Choroid plexus epithelial cell (primary cell): ENCODE data around the gene CFAP74.
"Not testable (repeated sequence)": the region's sequence is repeated elsewhere in the genome, so short reads cannot be mapped to it uniquely, and the experiment has no call there.

Experiments
- DNase-seq: peaks from one replicate; pipeline ENCODE4 v3.0.0-alpha.2; 2010; ENCODE audit warnings: low read depth
- H3K4me3 ChIP-seq: 2 replicates; pipeline ENCODE4 v1.5.1; 2011; ENCODE audit warnings: low read depth, mild to moderate bottlenecking, control low read depth, low read length, moderate library complexity
- TF ChIP-seq, protein P1 (sequence below): conservative IDR thresholded peaks from 2 replicates; pipeline ENCODE4 v1.5.1; 2011; ENCODE audit warnings: low read depth, mild to moderate bottlenecking, control low read depth, inconsistent platforms, low read length, moderate library complexity

The CFAP74 gene

DNA sequence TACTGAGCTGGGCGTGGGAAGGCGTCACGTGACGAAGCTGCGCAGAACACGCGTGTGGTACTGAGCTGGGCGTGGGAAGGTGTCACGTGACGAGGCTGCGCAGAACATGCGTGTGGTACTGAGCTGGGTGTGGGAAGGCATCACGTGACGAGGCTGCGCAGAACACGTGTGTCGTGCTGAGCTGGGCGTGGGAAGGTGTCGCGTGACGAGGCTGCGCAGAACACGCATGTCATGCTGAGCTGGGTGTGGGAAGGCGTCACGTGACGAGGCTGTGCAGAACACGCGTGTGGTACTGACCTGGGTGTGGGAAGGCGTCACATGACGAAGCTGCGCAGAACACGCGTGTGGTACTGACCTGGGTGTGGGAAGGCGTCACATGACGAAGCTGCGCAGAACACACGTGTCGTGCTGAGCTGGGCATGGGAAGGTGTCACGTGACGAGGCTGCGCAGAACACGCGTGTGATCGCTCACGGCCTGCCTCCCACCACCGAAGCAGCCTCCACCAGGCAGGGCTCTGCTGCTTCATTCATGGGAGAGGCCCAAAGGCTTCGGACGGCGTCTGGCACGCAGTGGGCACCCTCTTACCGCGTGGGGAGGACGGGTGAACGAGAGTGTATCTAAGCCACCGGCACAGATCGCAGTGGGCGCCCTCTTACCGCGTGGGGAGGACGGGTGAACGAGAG, 24.0 kb downstream of the CFAP74 start:
- DNase-seq: no peak
- TF ChIP-seq, protein P1, sequence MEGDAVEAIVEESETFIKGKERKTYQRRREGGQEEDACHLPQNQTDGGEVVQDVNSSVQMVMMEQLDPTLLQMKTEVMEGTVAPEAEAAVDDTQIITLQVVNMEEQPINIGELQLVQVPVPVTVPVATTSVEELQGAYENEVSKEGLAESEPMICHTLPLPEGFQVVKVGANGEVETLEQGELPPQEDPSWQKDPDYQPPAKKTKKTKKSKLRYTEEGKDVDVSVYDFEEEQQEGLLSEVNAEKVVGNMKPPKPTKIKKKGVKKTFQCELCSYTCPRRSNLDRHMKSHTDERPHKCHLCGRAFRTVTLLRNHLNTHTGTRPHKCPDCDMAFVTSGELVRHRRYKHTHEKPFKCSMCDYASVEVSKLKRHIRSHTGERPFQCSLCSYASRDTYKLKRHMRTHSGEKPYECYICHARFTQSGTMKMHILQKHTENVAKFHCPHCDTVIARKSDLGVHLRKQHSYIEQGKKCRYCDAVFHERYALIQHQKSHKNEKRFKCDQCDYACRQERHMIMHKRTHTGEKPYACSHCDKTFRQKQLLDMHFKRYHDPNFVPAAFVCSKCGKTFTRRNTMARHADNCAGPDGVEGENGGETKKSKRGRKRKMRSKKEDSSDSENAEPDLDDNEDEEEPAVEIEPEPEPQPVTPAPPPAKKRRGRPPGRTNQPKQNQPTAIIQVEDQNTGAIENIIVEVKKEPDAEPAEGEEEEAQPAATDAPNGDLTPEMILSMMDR: no peak
- no peak overlapping the region for H3K4me3 ChIP-seq

DNA sequence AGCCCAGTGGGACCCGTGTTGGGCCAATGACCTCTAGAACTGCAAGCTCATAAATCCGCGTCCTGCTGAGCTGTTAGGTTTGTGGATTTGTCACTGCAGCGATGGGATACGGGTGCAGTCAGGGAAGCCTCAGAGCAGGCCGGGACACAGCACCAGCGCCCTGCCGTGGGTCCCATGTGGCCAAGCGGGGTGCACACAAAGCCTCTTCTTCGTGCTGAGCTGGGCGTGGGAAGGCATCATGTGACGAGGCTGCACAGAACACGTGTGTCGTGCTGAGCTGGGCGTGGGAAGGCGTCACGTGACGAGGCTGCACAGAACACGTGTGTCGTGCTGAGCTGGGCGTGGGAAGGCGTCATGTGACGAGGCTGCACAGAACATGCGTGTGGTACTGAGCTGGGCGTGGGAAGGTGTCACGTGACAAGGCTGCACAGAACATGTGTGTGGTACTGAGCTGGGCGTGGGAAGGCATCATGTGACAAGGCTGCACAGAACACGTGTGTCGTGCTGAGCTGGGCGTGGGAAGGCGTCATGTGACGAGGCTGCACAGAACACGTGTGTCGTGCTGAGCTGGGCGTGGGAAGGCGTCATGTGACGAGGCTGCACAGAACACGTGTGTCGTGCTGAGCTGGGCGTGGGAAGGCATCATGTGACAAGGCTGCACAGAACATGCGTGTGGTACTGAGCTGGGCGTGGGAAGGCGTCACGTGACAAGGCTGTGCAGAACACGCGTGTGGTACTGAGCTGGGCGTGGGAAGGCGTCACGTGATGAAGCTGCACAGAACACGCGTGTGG, 24.7 kb downstream of the CFAP74 start:
- DNase-seq: not testable (repeated sequence)

DNA sequence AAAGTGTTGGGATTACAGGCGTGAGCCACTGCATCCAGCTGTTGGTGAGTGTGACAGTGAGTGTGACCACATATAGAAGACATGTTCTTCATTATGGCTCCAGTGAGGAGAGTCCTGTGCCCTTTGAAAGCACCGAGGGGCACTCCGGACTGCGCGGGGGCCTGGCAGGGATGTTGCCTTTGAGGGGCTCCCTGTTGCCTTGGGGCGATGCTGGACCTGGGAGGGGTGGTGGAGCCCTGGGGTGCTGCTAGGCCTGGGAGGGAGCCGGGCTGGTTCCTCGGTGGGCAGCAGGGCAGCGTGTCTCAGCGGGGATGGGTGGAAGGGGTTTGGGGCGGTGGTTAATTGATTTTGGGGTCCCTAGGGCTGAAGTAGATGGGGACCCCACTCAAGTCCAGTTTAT, 25.5 kb downstream of the CFAP74 start:
- no peak overlapping the region for H3K4me3 ChIP-seq
- no peak for DNase-seq
- TF ChIP-seq, protein P1: no peak

More for the DNA sequence above, 24.7 kb downstream of the CFAP74 start:
- H3K4me3 ChIP-seq: not testable (repeated sequence)

DNA sequence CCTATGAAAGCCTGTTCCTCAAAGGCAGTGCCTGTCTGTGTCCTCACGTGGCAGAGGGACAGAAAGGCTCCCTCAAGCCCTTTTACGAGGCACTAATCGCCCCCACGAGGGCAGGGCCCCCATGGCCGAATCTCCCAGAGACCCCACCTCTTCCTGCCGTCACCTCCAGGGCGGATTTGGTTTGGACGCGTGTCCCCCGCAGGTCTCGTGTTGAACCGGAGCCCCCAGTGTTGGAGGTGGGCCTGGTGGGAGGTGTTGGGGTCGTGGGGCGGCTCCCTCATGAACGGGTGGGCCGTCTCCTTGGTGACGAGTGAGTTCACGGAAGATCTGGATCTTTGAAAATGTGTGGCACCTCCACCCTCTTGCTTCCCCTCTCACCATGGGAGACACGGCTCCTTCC, 27.6 kb downstream of the CFAP74 start:
- TF ChIP-seq, protein P1: no peak
- no peak overlapping the region for H3K4me3 ChIP-seq
- DNase-seq: no peak

DNA sequence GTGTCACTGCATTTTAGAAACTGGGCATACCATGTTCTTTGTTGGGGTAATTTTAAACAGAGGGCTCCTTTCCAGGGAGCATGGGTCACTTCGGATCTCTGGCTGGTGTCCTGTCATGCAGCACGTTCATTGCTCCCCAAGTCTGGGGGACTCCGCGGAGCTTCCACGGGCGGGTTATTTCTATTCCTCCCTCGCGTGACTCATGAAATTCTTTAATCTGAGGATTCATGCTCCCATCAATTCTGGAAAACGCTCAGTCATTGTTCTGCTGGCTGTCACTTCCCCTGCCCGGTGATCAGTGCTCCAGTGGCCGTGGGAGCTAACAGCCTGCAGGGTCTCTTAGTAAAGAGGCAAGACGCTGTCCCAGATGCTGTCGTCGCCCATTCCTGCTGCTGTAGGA, 28.1 kb downstream of the CFAP74 start:
- DNase-seq: no peak
- TF ChIP-seq, protein P1: no peak

DNA sequence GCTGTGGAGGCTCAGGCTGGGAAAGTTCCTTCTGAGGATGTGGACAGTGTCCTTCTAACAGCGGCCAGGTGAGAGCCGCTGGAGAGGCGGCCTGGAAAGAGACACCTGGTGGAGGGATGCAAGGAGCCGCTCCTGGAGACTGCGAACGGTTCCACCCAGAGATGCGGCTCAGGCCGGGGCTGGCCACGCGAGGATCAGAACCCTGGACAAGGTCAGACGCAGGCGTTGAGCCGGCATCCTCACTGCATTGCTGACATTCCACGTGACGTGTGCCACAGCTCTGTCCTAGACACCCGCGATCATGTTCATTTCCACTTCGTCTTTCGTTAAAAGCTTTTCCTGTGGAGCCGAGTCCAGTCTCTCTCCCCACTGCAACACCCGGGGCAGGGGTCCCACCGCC, 28.8 kb downstream of the CFAP74 start:
- no peak overlapping the region for H3K4me3 ChIP-seq
- DNase-seq: no peak
- TF ChIP-seq, protein P1: no peak

More for the DNA sequence above, 28.1 kb downstream of the CFAP74 start:
- H3K4me3 ChIP-seq: no peak overlapping the region

DNA sequence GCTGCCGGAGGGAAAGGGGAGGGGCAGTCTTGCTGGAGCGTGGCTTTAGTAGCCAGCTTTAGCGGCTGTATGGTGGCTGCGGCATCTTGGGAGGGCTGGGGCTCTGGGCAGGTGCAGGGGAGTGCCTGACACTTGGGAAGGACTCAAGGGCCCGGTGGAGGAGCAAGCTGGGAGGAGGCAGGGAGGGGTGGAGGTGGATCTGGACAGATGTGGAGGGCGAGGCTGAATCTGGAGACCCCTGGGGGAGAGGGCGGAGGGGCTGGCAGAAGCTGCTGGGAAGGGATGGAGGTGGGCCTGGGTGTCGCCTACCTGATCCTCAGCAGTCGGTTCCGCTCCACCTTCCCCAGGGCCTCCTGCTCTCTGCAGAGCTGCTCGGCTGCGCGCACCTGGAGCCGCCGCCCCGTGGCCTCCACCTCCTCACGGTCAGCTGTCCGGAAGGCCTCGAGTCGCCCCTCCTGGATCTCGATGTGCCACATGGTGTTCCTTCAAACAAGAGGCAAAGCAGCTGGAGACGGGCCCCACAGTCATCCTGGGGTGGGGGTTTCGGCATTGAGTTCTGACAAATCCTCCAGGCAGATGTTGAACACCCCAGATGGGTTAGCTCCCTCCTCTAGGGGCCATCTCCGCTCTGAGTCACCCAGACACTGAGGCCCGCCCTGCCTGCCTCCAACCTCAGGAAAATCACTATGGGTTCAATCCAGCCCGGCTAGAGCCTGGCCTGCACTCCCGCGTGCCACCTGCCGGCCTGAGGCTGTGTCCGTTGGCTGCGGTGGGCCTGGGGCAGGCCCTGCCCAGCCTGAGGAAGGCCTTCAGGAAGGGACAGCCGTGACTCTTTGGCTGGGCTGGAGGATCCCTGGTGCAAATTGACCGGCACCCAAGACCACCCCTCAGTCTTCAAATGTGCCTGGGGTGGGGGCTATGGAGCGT, 29.6 kb downstream of the CFAP74 start:
- H3K4me3 ChIP-seq: no peak overlapping the region
- TF ChIP-seq, protein P1: no peak
- DNase-seq: no peak
